Dedifferentiated amniotic fluid mesenchymal stem cell (primary cell): Measurements from ENCODE around the gene ACTN4.

Source experiments
- DNase-seq: peaks from one replicate; pipeline ENCODE4 v3.0.0-alpha.2; 2016; ENCODE audit errors: extremely low spot score

ACTN4 gene

GRCh38 chr19:38676878-38677646 lies 29.6 kb downstream of the ACTN4 start:
- DNase-seq: no peak

GRCh38 chr19:38678217-38678890 lies 30.9 kb downstream of the ACTN4 start:
- no peak for DNase-seq

GRCh38 chr19:38678891-38679494 lies 31.5 kb downstream of the ACTN4 start:
- DNase-seq: no peak

GRCh38 chr19:38679839-38680238 lies 32.4 kb downstream of the ACTN4 start:
- no peak for DNase-seq

- no peak for DNase-seq
Measured at GRCh38 chr19:38682195-38682867, 34.9 kb downstream of the ACTN4 start.

- DNase-seq: no peak
Measured at GRCh38 chr19:38682872-38683392, 35.5 kb downstream of the ACTN4 start.

- DNase-seq: peak; percentile 42
Measured at GRCh38 chr19:38683393-38684077, 36.1 kb downstream of the ACTN4 start.

GRCh38 chr19:38684078-38684861 lies 36.8 kb downstream of the ACTN4 start:
- DNase-seq: peak; percentile 77

- no peak for DNase-seq
Measured at GRCh38 chr19:38684862-38685665, 37.6 kb downstream of the ACTN4 start.

- DNase-seq: peak; percentile 67
Measured at GRCh38 chr19:38685666-38686529, 38.4 kb downstream of the ACTN4 start.

GRCh38 chr19:38686530-38686888 lies 39.1 kb downstream of the ACTN4 start:
- no peak for DNase-seq

- DNase-seq: no peak
Measured at GRCh38 chr19:38687837-38688378, 40.5 kb downstream of the ACTN4 start.

- no peak for DNase-seq
Measured at GRCh38 chr19:38690146-38690545, 42.7 kb downstream of the ACTN4 start.

GRCh38 chr19:38690832-38691231 lies 43.4 kb downstream of the ACTN4 start:
- no peak for DNase-seq

- DNase-seq: peak; percentile 98
Measured at GRCh38 chr19:38691938-38692457, 44.5 kb downstream of the ACTN4 start.

GRCh38 chr19:38692458-38693379 lies 45.3 kb downstream of the ACTN4 start:
- DNase-seq: peak; percentile 38
